SK-MEL-5 (cell line): ENCODE measurements around the gene WDR88. TPM values are rescaled to one million over a fixed set of nuclear protein-coding genes. Genes with fewer than 3 reads are reported as not detected.
"Not testable (repeated sequence)": the region's sequence is repeated elsewhere in the genome, so short reads cannot be mapped to it uniquely, and the experiment has no call there.

Source experiments
- DNase-seq: peaks from one replicate; pipeline ENCODE4 v3.0.0-alpha.2; 2016; ENCODE audit warnings: low read depth, low spot score
- in situ Hi-C: cut with HindIII; loops from 2 replicates; pipeline ENCODE4 v1.10.0; 2016; ENCODE audit warnings: low sequenced_read_pairs, high pct_unique_total_duplicates, low pct_unique_long_range_greater_than_20kb
- total RNA-seq: library from RNA; depleted of rRNA; stranded (reverse); fragments of >200 nt; shearing (Covaris generic); gene quantifications from 2 replicates; pipeline ENCODE4 v1.2.3, GENCODE V29; 2014

The WDR88 gene
- total RNA-seq, 1 experiment from 2014 or later = not detected

- in situ Hi-C loops = no loop called here
- DNase-seq = no peak
These were observed 57.5 kb downstream of the WDR88 start for GRCh38 chr19:33189453-33189852.

GRCh38 chr19:33191092-33191491, 59.2 kb downstream of the WDR88 start:
- DNase-seq, in situ Hi-C loops: not testable (repeated sequence)

GRCh38 chr19:33191501-33191900, 59.6 kb downstream of the WDR88 start:
- in situ Hi-C loops = no loop called here
- no peak for DNase-seq

GRCh38 chr19:33192010-33192409, 60.1 kb downstream of the WDR88 start:
- peak; percentile 30 for DNase-seq
- in situ Hi-C loops = no loop called here

GRCh38 chr19:33193269-33193864, 61.5 kb downstream of the WDR88 start:
- in situ Hi-C loops = no loop called here
- DNase-seq = no peak

GRCh38 chr19:33193865-33194362, 62.0 kb downstream of the WDR88 start, which contains the start of gene LRP3:
LRP3 (plus strand) TSS chr19:33194330; CDS start chr19:33194786, 456 bp downstream.
- in situ Hi-C loops = no loop called here
- no peak for DNase-seq

DNA sequence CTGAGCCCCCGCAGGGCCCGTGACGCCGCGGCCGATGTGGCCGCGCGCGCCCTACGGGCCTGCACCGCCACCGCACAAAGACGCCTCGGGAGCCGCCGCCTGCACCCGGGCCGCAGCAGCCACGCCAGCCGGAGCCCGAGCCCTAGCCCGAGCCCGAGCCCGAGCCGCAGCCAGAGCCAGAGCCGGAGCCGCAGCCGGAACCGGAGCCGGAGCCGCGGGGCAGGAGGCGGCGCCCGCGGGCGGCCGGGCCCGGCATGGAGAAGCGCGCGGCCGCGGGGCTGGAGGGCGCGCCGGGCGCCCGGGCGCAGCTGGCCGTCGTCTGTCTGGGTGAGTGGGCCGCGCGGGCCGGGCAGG, 62.6 kb downstream of the WDR88 start:
- no peak for DNase-seq
- in situ Hi-C loops = no loop called here

- no peak for DNase-seq
- in situ Hi-C loops = no loop called here
These were observed 63.2 kb downstream of the WDR88 start for GRCh38 chr19:33194886-33195644.

- no peak for DNase-seq
- in situ Hi-C loops = no loop called here
These were observed 63.9 kb downstream of the WDR88 start for GRCh38 chr19:33195645-33196347.

- in situ Hi-C loops = no loop called here
- no peak for DNase-seq
These were observed 64.7 kb downstream of the WDR88 start for GRCh38 chr19:33196446-33197193.

GRCh38 chr19:33197591-33198000, 65.7 kb downstream of the WDR88 start:
- no peak for DNase-seq
- in situ Hi-C loops = no loop called here

GRCh38 chr19:33198169-33198568, 66.3 kb downstream of the WDR88 start:
- no peak for DNase-seq

GRCh38 chr19:33199441-33200265, 67.7 kb downstream of the WDR88 start:
- in situ Hi-C loops = no loop called here
- DNase-seq = no peak

More at GRCh38 chr19:33198169-33198568, 66.3 kb downstream of the WDR88 start:
- in situ Hi-C loops = no loop called here

- in situ Hi-C loops = no loop called here
- DNase-seq = no peak
These were observed 69.6 kb downstream of the WDR88 start for GRCh38 chr19:33201473-33201872.

GRCh38 chr19:33201886-33202545, 70.1 kb downstream of the WDR88 start:
- in situ Hi-C loops = no loop called here
- no peak for DNase-seq
